ENCODE measurements around the gene RXFP2. TPM values are rescaled to one million over a fixed set of nuclear protein-coding genes. Genes with fewer than 3 reads are reported as not detected.

The RXFP2 gene
- total and polyA plus RNA-seq, 2 of the 8 experiments (the other 6 are each of a cell fraction or from before 2014, with no cell fraction given) = not detected

DNA sequence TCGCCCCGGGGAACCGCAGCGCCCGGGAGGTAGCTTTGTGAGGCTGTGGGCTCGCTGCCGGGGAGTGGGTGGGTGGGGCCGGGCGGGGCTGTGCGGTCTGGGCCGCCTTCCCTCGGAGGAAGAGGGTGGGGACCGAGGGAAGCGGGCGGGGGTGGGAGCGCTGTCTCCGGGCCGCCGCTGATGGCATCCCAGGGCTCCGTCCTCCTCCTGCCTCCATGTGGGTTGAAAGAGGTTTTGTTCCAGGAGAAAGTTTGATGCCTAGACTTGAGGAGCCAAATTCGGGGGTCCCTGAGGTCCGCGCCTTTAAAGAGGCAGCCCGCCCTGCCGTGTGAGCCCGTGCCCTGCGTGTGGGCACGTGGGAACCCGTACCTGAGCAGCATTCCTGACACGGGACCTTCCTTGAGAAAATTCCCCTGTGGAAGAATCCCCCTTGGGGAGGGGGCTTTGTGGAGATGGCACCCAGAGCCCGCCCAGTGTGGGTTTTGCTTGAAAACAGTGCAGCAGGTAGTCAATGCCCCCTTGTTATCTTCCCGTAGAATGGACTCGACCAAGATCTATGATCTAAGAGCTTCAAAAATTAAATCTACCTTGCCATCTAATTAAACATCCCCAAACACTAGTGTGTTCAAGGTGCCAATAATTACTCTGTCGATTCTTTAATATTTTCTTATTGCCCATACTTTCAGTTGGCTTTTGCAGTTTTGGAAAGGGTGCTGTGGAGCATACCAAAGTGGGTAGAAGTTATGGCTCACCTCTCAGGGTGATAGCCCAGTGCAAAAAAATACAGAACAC lies 107.8 kb downstream of the RXFP2 start:
- H3K4me3 ChIP-seq (ENCODE audit: extremely low read depth in 1 of 4, insufficient read depth in 2 of 4, low read depth in 3 of 4, low read length in 4 of 4) = peak overlapping the region; percentile 54 to 73 (median 58)
- no peaks in the 10 kb centered on the region for H4K20me1 ChIP-seq (replicated peaks in 1 of 2; ENCODE audit: control insufficient read depth in 1 of 2, insufficient read depth in 2 of 2, low read length in 2 of 2)
- H4K5ac ChIP-seq (ENCODE audit: insufficient read length, low read depth, low read length) = no peak overlapping the region
- no peaks in the 10 kb centered on the region for H3K9me3 ChIP-seq (ENCODE audit: insufficient read depth in 2 of 2, low read depth in 1 of 2, low read length in 1 of 2)
- H3K18ac ChIP-seq (ENCODE audit: extremely low read depth, low read length) = no peak overlapping the region
- H3K4me2 ChIP-seq (ENCODE audit: insufficient read depth in 1 of 2, low read depth in 2 of 2, low read length in 2 of 2) = peak overlapping the region; percentile 52 to 95
- 28% methylated on average over 7 of the region's 34 CpGs; no CpG with 5 or more reads in 1 of the 2 experiments for whole genome bisulfite sequencing, 2 experiments (ENCODE audit: extremely low coverage in 1 of 2, insufficient coverage in 1 of 2, insufficient read length in 1 of 2, insufficient replicate concordance in 2 of 2, low coverage in 1 of 2, low lambda C conversion rate in 2 of 2, missing lambda C conversion rate in 1 of 2)
- H3K27me3 ChIP-seq (replicated peaks in 1 of 4; ENCODE audit: control insufficient read depth in 3 of 4, extremely low read depth in 1 of 4, insufficient read depth in 3 of 4, low read length in 3 of 4) = peaks cover 0 to 20% (median 14%) of the 10 kb centered on the region in 4 experiments; a peak in 6 of 7 replicates
- H3K14ac ChIP-seq (ENCODE audit: insufficient read length) = no peak overlapping the region
- H2BK120ac ChIP-seq (replicated peaks; ENCODE audit: low read depth, low read length) = no peak overlapping the region
- FAIRE-seq (no peak), DNase-seq (ENCODE audit: low read depth in 1 of 2, low spot score in 2 of 2) (no peak)
- H3K56ac ChIP-seq (replicated peaks; ENCODE audit: insufficient read length, low read depth, low read length) = no peak overlapping the region
- H2BK5ac ChIP-seq (ENCODE audit: low read depth, low read length) = no peak overlapping the region
- peaks cover 0 to 3% (median 1%) of the 10 kb centered on the region in 4 experiments; a peak in 1 of 7 replicates for H3K4me1 ChIP-seq (replicated peaks in 1 of 4; ENCODE audit: control insufficient read depth in 3 of 4, insufficient read depth in 4 of 4, low read length in 3 of 4)
- no peaks in the 10 kb centered on the region for H3K36me3 ChIP-seq (ENCODE audit: control insufficient read depth in 2 of 4, insufficient read depth in 4 of 4, low read length in 3 of 4)
- peaks cover 3% of the 10 kb centered on the region; the same call in 1 of the 2 replicates for H3K23me2 ChIP-seq (ENCODE audit: low read depth, low read length)
- no peak overlapping the region for H3K4ac ChIP-seq (replicated peaks; ENCODE audit: insufficient read length, low read depth, low read length)
- H2BK12ac ChIP-seq (ENCODE audit: low read depth, low read length) = no peak overlapping the region
- H4K8ac ChIP-seq (ENCODE audit: extremely low read depth, insufficient read depth, low read length) = no peak overlapping the region
- H2BK20ac ChIP-seq (ENCODE audit: low read length) = no peak overlapping the region
- H3K23ac ChIP-seq (ENCODE audit: insufficient read length) = no peak overlapping the region
- ChIA-PET CTCF (ENCODE audit: partially characterized antibody) (no interaction called here), POLR2A (ENCODE audit: partially characterized antibody) (no interaction called here)
- H2AK5ac ChIP-seq (ENCODE audit: low read depth, low read length) = no peak overlapping the region
- H4K91ac ChIP-seq (replicated peaks; ENCODE audit: insufficient read length, low read length) = no peak overlapping the region
- no peak overlapping the region for H3K27ac ChIP-seq (ENCODE audit: low read depth, low read length)
- H3K79me2 ChIP-seq (ENCODE audit: control insufficient read depth in 1 of 2, insufficient read depth in 2 of 2, low read length in 2 of 2) = no peaks in the 10 kb centered on the region
- no peak overlapping the region for H2BK15ac ChIP-seq (ENCODE audit: low read length)
- peak overlapping the region in 1 of 4 experiments; percentile 58; a peak in 1 of 7 replicates for H3K9ac ChIP-seq (replicated peaks in 1 of 4; ENCODE audit: extremely low read depth in 1 of 4, low read depth in 3 of 4, low read length in 3 of 4)
- H3K79me1 ChIP-seq (ENCODE audit: low read depth, low read length) = no peaks in the 10 kb centered on the region; the same call in 1 of the 2 replicates
- H2AFZ ChIP-seq (ENCODE audit: low read length) = peak overlapping the region; percentile 82
- TF ChIP-seq CTCF (IDR thresholded peaks at IDR 0.05; ENCODE audit: control extremely low read depth in 1 of 3, insufficient read depth in 1 of 3, low read depth in 1 of 3, low read length in 3 of 3) (no peak), JUN (IDR thresholded peaks at IDR 0.05; ENCODE audit: low read depth, low read length) (no peak), KDM1A (IDR thresholded peaks at IDR 0.05; ENCODE audit: borderline replicate concordance, low read length) (no peak), GABPA (IDR thresholded peaks at IDR 0.05; ENCODE audit: borderline replicate concordance, insufficient read depth, low read length) (no peak), PHF8 (conservative IDR thresholded peaks at IDR 0.05; ENCODE audit: low read depth, low read length) (no peak), BRCA1 (IDR thresholded peaks at IDR 0.05; ENCODE audit: low read depth, low read length) (no peak), RAD21 (IDR thresholded peaks at IDR 0.05 in 1 of 2, conservative IDR thresholded peaks at IDR 0.05 in 1 of 2; ENCODE audit: low read depth in 2 of 2, low read length in 2 of 2) (no peak), TAF1 (IDR thresholded peaks at IDR 0.05; ENCODE audit: low read depth, low read length) (no peak), NANOG (IDR thresholded peaks at IDR 0.05; ENCODE audit: insufficient read depth, low read depth, low read length, poor library complexity, severe bottlenecking) (no peak)
